ENCODE results near the gene AGPS.
"Not testable (repeated sequence)": the region's sequence is repeated elsewhere in the genome, so short reads cannot be mapped to it uniquely, and the experiment has no call there.

Gene AGPS

GRCh38 chr2:177402096-177402495, 9.5 kb downstream of the AGPS start:
- Histone ChIP-seq H3K27me3 (no peaks in the 10 kb centered on the region), H3K4me3 (no peak overlapping the region), H3K27ac (no peak overlapping the region), H3K9ac (no peak overlapping the region), H3K4me2 (no peak overlapping the region), H3K9me3 (replicated peaks in 1 of 11) (peaks cover 0 to 4% (median under 1%) of the 10 kb centered on the region in 11 experiments; a peak in 5 of 22 replicates), H3K36me3 (peaks cover 0 to 8% (median under 1%) of the 10 kb centered on the region in 11 experiments; a peak in 5 of 22 replicates), H3K4me1 (peaks cover 0 to 36% (median 8%) of the 10 kb centered on the region in 10 experiments; a peak in 12 of 20 replicates), H4K20me1 (peaks cover 0 to 95% (median 16%) of the 10 kb centered on the region in 11 experiments; a peak in 11 of 22 replicates)
- no peak for TF ChIP-seq Cebpa-rat (IDR thresholded peaks at IDR 0.05)

- Histone ChIP-seq H3K9ac (no peak overlapping the region), H3K4me3 (no peak overlapping the region), H3K27ac (no peak overlapping the region), H3K36me3 (peaks cover 5 to 19% (median 10%) of the 10 kb centered on the region in 11 experiments; a peak in 16 of 22 replicates), H3K4me2 (peak overlapping the region in 2 of 11 experiments; percentile 20 to 23; a peak in 3 of 22 replicates), H3K27me3 (no peaks in the 10 kb centered on the region), H4K20me1 (peaks cover 0 to 78% (median 8%) of the 10 kb centered on the region in 11 experiments; a peak in 10 of 22 replicates), H3K9me3 (replicated peaks in 1 of 11) (peaks cover 10 to 21% (median 17%) of the 10 kb centered on the region in 11 experiments; a peak in 20 of 22 replicates), H3K4me1 (peaks cover 0 to 19% (median 0%) of the 10 kb centered on the region in 10 experiments; a peak in 3 of 20 replicates)
- TF ChIP-seq Cebpa-rat (IDR thresholded peaks at IDR 0.05): no peak
Observed at GRCh38 chr2:177403838-177404237, 11.3 kb downstream of the AGPS start.

GRCh38 chr2:177404243-177404642, 11.7 kb downstream of the AGPS start:
- Histone ChIP-seq H3K27ac (no peak overlapping the region), H4K20me1 (peaks cover 0 to 74% (median 6%) of the 10 kb centered on the region in 11 experiments; a peak in 9 of 22 replicates), H3K27me3 (no peaks in the 10 kb centered on the region), H3K36me3 (peaks cover 6 to 23% (median 12%) of the 10 kb centered on the region in 11 experiments; a peak in 18 of 22 replicates), H3K9me3 (replicated peaks in 1 of 11) (peaks cover 14 to 25% (median 21%) of the 10 kb centered on the region in 11 experiments; a peak in 20 of 22 replicates), H3K4me1 (peaks cover 0 to 17% (median 0%) of the 10 kb centered on the region in 10 experiments; a peak in 3 of 20 replicates), H3K4me3 (no peak overlapping the region), H3K9ac (no peak overlapping the region), H3K4me2 (peak overlapping the region in 2 of 11 experiments; percentile 20 to 23; a peak in 3 of 22 replicates)
- no peak for TF ChIP-seq Cebpa-rat (IDR thresholded peaks at IDR 0.05)

- no peak overlapping the region for H3K9ac ChIP-seq
- no peaks in the 10 kb centered on the region for H3K27me3 ChIP-seq
- peaks cover 0 to 69% (median 0%) of the 10 kb centered on the region in 11 experiments; a peak in 5 of 22 replicates for H4K20me1 ChIP-seq
- TF ChIP-seq Cebpa-rat (IDR thresholded peaks at IDR 0.05): no peak
- H3K4me2 ChIP-seq: no peak overlapping the region
- peaks cover 23 to 34% (median 30%) of the 10 kb centered on the region in 11 experiments; a peak in 21 of 22 replicates for H3K9me3 ChIP-seq (replicated peaks in 1 of 11)
- no peak overlapping the region for H3K4me3 ChIP-seq
- H3K36me3 ChIP-seq: peaks cover 6 to 32% (median 16%) of the 10 kb centered on the region in 11 experiments; a peak in 19 of 22 replicates
- H3K4me1 ChIP-seq: peaks cover 0 to 17% (median 0%) of the 10 kb centered on the region in 10 experiments; a peak in 3 of 20 replicates
- no peak overlapping the region for H3K27ac ChIP-seq
Observed at GRCh38 chr2:177405029-177405692, 12.6 kb downstream of the AGPS start.

GRCh38 chr2:177406182-177406581, 13.6 kb downstream of the AGPS start:
- no peak overlapping the region for H3K4me3 ChIP-seq
- H3K4me2 ChIP-seq: no peak overlapping the region
- no peak overlapping the region for H3K27ac ChIP-seq
- no peak overlapping the region for H3K9ac ChIP-seq
- no peaks in the 10 kb centered on the region for H3K27me3 ChIP-seq
- H4K20me1 ChIP-seq: peaks cover 0 to 59% (median 0%) of the 10 kb centered on the region in 11 experiments; a peak in 5 of 22 replicates
- TF ChIP-seq Cebpa-rat (IDR thresholded peaks at IDR 0.05): no peak
- H3K36me3 ChIP-seq: peaks cover 6 to 32% (median 16%) of the 10 kb centered on the region in 11 experiments; a peak in 19 of 22 replicates
- peaks cover 23 to 40% (median 31%) of the 10 kb centered on the region in 11 experiments; a peak in 21 of 22 replicates for H3K9me3 ChIP-seq (replicated peaks in 1 of 11)
- peaks cover 0 to 17% (median 0%) of the 10 kb centered on the region in 10 experiments; a peak in 3 of 20 replicates for H3K4me1 ChIP-seq

GRCh38 chr2:177407031-177407430, 14.5 kb downstream of the AGPS start:
- Histone ChIP-seq H3K27me3 (no peaks in the 10 kb centered on the region), H3K4me2 (no peak overlapping the region), H3K9ac (no peak overlapping the region), H3K36me3 (peaks cover 6 to 32% (median 16%) of the 10 kb centered on the region in 11 experiments; a peak in 18 of 22 replicates), H3K4me1 (peaks cover 0 to 17% (median 0%) of the 10 kb centered on the region in 10 experiments; a peak in 3 of 20 replicates), H3K9me3 (replicated peaks in 1 of 11) (peaks cover 23 to 40% (median 34%) of the 10 kb centered on the region in 11 experiments; a peak in 21 of 22 replicates), H3K4me3 (no peak overlapping the region), H4K20me1 (peaks cover 0 to 55% (median 0%) of the 10 kb centered on the region in 11 experiments; a peak in 5 of 22 replicates), H3K27ac (no peak overlapping the region)
- TF ChIP-seq Cebpa-rat (IDR thresholded peaks at IDR 0.05): no peak

GRCh38 chr2:177410629-177411028, 18.1 kb downstream of the AGPS start:
- H3K9ac ChIP-seq, H3K4me1 ChIP-seq, H3K4me3 ChIP-seq, H3K4me2 ChIP-seq, H3K27me3 ChIP-seq, H3K27ac ChIP-seq: not testable (repeated sequence)
- H4K20me1 ChIP-seq: peaks cover 0 to 49% (median 9%) of the 10 kb centered on the region in 11 experiments; a peak in 8 of 22 replicates
- peaks cover 23 to 40% (median 34%) of the 10 kb centered on the region in 11 experiments; a peak in 21 of 22 replicates for H3K9me3 ChIP-seq (replicated peaks in 1 of 11)
- H3K36me3 ChIP-seq: peaks cover 6 to 32% (median 16%) of the 10 kb centered on the region in 11 experiments; a peak in 18 of 22 replicates

- no peak overlapping the region for H3K4me2 ChIP-seq
- H4K20me1 ChIP-seq: peaks cover 0 to 37% (median 8%) of the 10 kb centered on the region in 11 experiments; a peak in 8 of 22 replicates
- peaks cover 0 to under 1% (median 0%) of the 10 kb centered on the region in 10 experiments; a peak in 1 of 20 replicates for H3K4me1 ChIP-seq
- H3K36me3 ChIP-seq: peaks cover 0 to 14% (median 7%) of the 10 kb centered on the region in 11 experiments; a peak in 12 of 22 replicates
- no peak overlapping the region for H3K27ac ChIP-seq
- H3K27me3 ChIP-seq: no peaks in the 10 kb centered on the region
- H3K9ac ChIP-seq: no peak overlapping the region
- H3K9me3 ChIP-seq (replicated peaks in 1 of 11): peaks cover 10 to 26% (median 16%) of the 10 kb centered on the region in 11 experiments; a peak in 21 of 22 replicates
- TF ChIP-seq Cebpa-rat (IDR thresholded peaks at IDR 0.05): no peak
- no peak overlapping the region for H3K4me3 ChIP-seq
Observed at GRCh38 chr2:177413703-177414102, 21.1 kb downstream of the AGPS start.
